Central memory CD4-positive, alpha-beta T cell (primary cell): ENCODE results near the gene INF2.

Source experiments
- DNase-seq: peaks from one replicate; pipeline ENCODE4 v3.0.0; 2022

The INF2 gene

GRCh38 chr14:104677512-104678332, 11.7 kb upstream of the INF2 start:
- DNase-seq: peak; percentile 56

GRCh38 chr14:104678346-104678745, 11.1 kb upstream of the INF2 start:
- DNase-seq: no peak

- no peak for DNase-seq
These were observed 10.3 kb upstream of the INF2 start for GRCh38 chr14:104678901-104679705.

- DNase-seq: no peak
These were observed 9.2 kb upstream of the INF2 start for GRCh38 chr14:104680056-104680805.

GRCh38 chr14:104680806-104681688, 8.4 kb upstream of the INF2 start:
- DNase-seq: no peak

GRCh38 chr14:104681689-104682074, 7.7 kb upstream of the INF2 start:
- DNase-seq: no peak

- DNase-seq: no peak
These were observed 7.3 kb upstream of the INF2 start for GRCh38 chr14:104682107-104682593.

- DNase-seq: no peak
These were observed 5.6 kb upstream of the INF2 start for GRCh38 chr14:104683653-104684448.

- no peak for DNase-seq
These were observed 5.0 kb upstream of the INF2 start for GRCh38 chr14:104684449-104684821.

GRCh38 chr14:104685216-104685997, 4.0 kb upstream of the INF2 start:
- DNase-seq: no peak

GRCh38 chr14:104685998-104686610, 3.3 kb upstream of the INF2 start:
- DNase-seq: no peak

GRCh38 chr14:104686624-104687517, 2.5 kb upstream of the INF2 start:
- DNase-seq: no peak

GRCh38 chr14:104687601-104688504, 1.6 kb upstream of the INF2 start:
- no peak for DNase-seq

GRCh38 chr14:104688505-104689108, 811 bp upstream of the INF2 start:
- no peak for DNase-seq

GRCh38 chr14:104689881-104690711, 678 bp downstream of the INF2 start:
- DNase-seq: no peak

GRCh38 chr14:104690861-104691455, 1.5 kb downstream of the INF2 start:
- no peak for DNase-seq
